Left ventricle myocardium inferior (tissue), 1 donor: ENCODE data around the gene PEX14. TPM values are rescaled to one million over a fixed set of nuclear protein-coding genes. Genes with fewer than 3 reads are reported as not detected.

Experiments
- DNase-seq: peaks from one replicate; pipeline ENCODE4 v3.0.0-alpha.2; 2020
- H3K27ac ChIP-seq: fragments of 200-600 bp; replicated peaks from 2 replicates; pipeline ENCODE4 v1.8.0; 2021
- H3K27me3 ChIP-seq: fragments of 200-600 bp; 2 replicates; pipeline ENCODE4 v1.8.0; 2021; ENCODE audit warnings: low read depth
- H3K36me3 ChIP-seq: fragments of 200-600 bp; 2 replicates; pipeline ENCODE4 v1.8.0; 2021
- H3K4me1 ChIP-seq: fragments of 200-600 bp; 2 replicates; pipeline ENCODE4 v1.8.0; 2021
- H3K4me3 ChIP-seq: fragments of 200-600 bp; 2 replicates; pipeline ENCODE4 v1.8.0; 2021; ENCODE audit warnings: mild to moderate bottlenecking, moderate library complexity
- H3K9me3 ChIP-seq: fragments of 200-600 bp; replicated peaks from 2 replicates; pipeline ENCODE4 v1.8.0; 2021
- CTCF ChIP-seq: fragments of 200-600 bp; IDR thresholded peaks from 2 replicates; pipeline ENCODE4 v1.8.0; 2021; ENCODE audit warnings: antibody characterized with exemption, mild to moderate bottlenecking, borderline replicate concordance
- intact Hi-C: fragments of 100-400 bp; cut with micrococcal nuclease; formaldehyde crosslinking; loops from one replicate; pipeline ENCODE4 v1.11.0; 2022
- total RNA-seq: library from RNA; stranded (reverse); fragmentation: NEBNext Ultra II Directional; extraction: Animal tissue kit (Norgen Biotek cat#: 25700); gene quantifications from one replicate; pipeline ENCODE4 v1.2.1, GENCODE V29; 2021
- donor health status: DM: no; HTN: yes; CAD: no; lungs with severe emphysema.

The PEX14 gene
- total RNA-seq, 1 donor from 2014 or later: 20.8 TPM

GRCh38 chr1:10446790-10447422, 27.8 kb upstream of the PEX14 start:
- no peaks in the 10 kb centered on the region for H3K27me3 ChIP-seq

GRCh38 chr1:10449751-10450150, 25.0 kb upstream of the PEX14 start, which contains the start of gene CORT:
Gene CORT (plus strand): TSS chr1:10450031. CDS start chr1:10450224, 193 bp downstream.
- intact Hi-C loops: no loop called here
- H3K36me3 ChIP-seq: no peaks in the 10 kb centered on the region

More at GRCh38 chr1:10446790-10447422, 27.8 kb upstream of the PEX14 start:
- Histone ChIP-seq H3K4me1 (peaks cover 5% of the 10 kb centered on the region), H3K4me3 (no peak overlapping the region), H3K36me3 (no peaks in the 10 kb centered on the region), H3K27ac (no peak overlapping the region), H3K9me3 (no peaks in the 10 kb centered on the region)
- no peak for DNase-seq
- no peak for TF ChIP-seq CTCF
- intact Hi-C loops: no loop called here

GRCh38 chr1:10450156-10450814, 24.5 kb upstream of the PEX14 start:
- TF ChIP-seq CTCF: no peak
- H3K4me1 ChIP-seq: peaks cover 5% of the 10 kb centered on the region
- DNase-seq: no peak
- no peaks in the 10 kb centered on the region for H3K27me3 ChIP-seq
- intact Hi-C loops: no loop called here
- H3K9me3 ChIP-seq: no peaks in the 10 kb centered on the region
- no peak overlapping the region for H3K27ac ChIP-seq
- H3K4me3 ChIP-seq: no peak overlapping the region
- no peaks in the 10 kb centered on the region for H3K36me3 ChIP-seq

More at GRCh38 chr1:10449751-10450150, 25.0 kb upstream of the PEX14 start, which contains the start of gene CORT:
- H3K27me3 ChIP-seq: no peaks in the 10 kb centered on the region
- H3K4me3 ChIP-seq: no peak within 1 kb of the TSS
- peak within 1 kb of the TSS; percentile 37 for H3K27ac ChIP-seq
- H3K9me3 ChIP-seq: no peaks in the 10 kb centered on the region
- no peak for DNase-seq
- H3K4me1 ChIP-seq: peaks cover 5% of the 10 kb centered on the region
- no peak for TF ChIP-seq CTCF

- peak overlapping the region; percentile 37 for H3K27ac ChIP-seq
- no peaks in the 10 kb centered on the region for H3K36me3 ChIP-seq
- DNase-seq: no peak
- H3K27me3 ChIP-seq: no peaks in the 10 kb centered on the region
- no peak for TF ChIP-seq CTCF
- peak overlapping the region; percentile 20 for H3K4me3 ChIP-seq
- intact Hi-C loops: no loop called here
- H3K9me3 ChIP-seq: no peaks in the 10 kb centered on the region
- H3K4me1 ChIP-seq: peaks cover 5% of the 10 kb centered on the region
Measured at GRCh38 chr1:10450836-10451235, 23.9 kb upstream of the PEX14 start.

GRCh38 chr1:10451287-10451686, 23.5 kb upstream of the PEX14 start:
- Histone ChIP-seq H3K9me3 (no peaks in the 10 kb centered on the region), H3K36me3 (no peaks in the 10 kb centered on the region), H3K27me3 (no peaks in the 10 kb centered on the region), H3K4me3 (peak overlapping the region; percentile 20), H3K27ac (peak overlapping the region; percentile 37), H3K4me1 (peaks cover 5% of the 10 kb centered on the region)
- intact Hi-C loops: no loop called here
- no peak for DNase-seq
- no peak for TF ChIP-seq CTCF
